BLaER1 (cell line): ENCODE data around the gene MYOM3.

Experiments used
- H3K27ac ChIP-seq: shearing (Covaris generic); formaldehyde crosslinking; 2 replicates; pipeline ENCODE4 v1.8.1; 2022
- H3K27me3 ChIP-seq: shearing (Covaris generic); formaldehyde crosslinking; 2 replicates; pipeline ENCODE4 v1.8.1; 2022
- H3K36me3 ChIP-seq: shearing (Covaris generic); formaldehyde crosslinking; 2 replicates; pipeline ENCODE4 v1.8.1; 2022
- H3K4me1 ChIP-seq: shearing (Covaris generic); formaldehyde crosslinking; 2 replicates; pipeline ENCODE4 v1.8.1; 2022
- H3K4me2 ChIP-seq: shearing (Covaris generic); formaldehyde crosslinking; 2 replicates; pipeline ENCODE4 v1.8.1; 2022
- H3K4me3 ChIP-seq: shearing (Covaris generic); formaldehyde crosslinking; 2 replicates; pipeline ENCODE4 v1.8.1; 2022
- H3K9ac ChIP-seq: shearing (Covaris generic); formaldehyde crosslinking; 2 replicates; pipeline ENCODE4 v1.8.1; 2022
- H3K9me3 ChIP-seq: shearing (Covaris generic); formaldehyde crosslinking; 2 replicates; pipeline ENCODE4 v1.8.1; 2022
- H4K20me1 ChIP-seq: shearing (Covaris generic); formaldehyde crosslinking; 2 replicates; pipeline ENCODE4 v1.8.1; 2022
- Cebpa-rat ChIP-seq: shearing (Covaris generic); IDR thresholded peaks from 2 replicates; pipeline ENCODE4 v1.8.1; 2022

The MYOM3 gene

DNA sequence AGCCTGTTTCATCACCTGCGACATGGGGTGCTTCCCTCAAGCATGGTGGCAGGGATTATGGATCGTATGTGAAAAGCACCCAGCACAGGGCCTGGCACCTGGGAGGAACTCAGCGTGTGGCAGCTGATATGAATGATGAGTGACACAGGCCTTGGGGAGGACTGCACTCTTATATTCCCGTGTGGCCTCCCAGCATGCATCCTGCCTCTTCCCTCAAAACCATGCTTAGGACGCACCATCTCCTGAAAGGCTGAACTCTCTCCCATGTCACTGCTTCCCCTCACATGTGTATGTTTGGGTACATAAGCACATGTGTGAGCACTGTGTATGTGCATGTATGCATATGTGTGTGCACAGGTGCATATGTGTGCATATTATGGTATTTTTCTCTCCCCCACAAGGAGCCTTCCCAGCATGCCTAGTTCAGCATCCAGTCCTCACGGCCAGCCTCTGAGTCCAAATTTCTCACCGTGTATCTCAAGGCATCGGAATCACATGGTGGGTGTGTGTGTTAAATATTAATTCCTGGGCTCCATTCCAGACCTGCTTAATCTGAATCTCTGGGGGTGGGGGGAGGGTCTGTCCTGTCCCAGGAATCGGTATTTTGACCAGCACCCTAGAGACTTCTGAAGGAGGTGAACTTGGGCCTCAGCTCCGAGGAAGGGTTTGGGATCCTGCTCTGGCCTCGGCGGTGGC, 12.8 kb downstream of the MYOM3 start:
- Histone ChIP-seq H3K4me3 (no peak overlapping the region), H3K36me3 (no peaks in the 10 kb centered on the region)

DNA sequence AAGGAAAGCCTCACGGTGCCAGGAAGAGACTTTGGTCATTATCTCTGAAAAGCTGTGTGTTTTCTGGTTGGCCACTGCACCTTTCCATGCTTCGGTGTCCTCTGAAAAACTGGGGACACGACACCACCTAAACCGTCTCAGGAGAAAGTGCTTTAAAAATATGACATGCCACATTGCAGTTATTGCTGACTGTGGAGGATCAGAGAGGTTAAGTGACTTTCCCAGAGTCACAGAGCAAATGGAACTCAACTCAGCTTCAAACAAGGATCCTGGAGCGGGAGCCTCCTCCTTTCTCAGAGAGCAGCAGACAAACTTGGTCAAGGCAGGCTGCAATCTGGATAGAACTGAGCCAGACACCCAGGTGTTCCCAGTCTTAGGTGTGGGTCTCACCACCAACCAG, 13.8 kb downstream of the MYOM3 start:
- no peak for TF ChIP-seq Cebpa-rat
- Histone ChIP-seq H3K9me3 (no peaks in the 10 kb centered on the region), H3K4me1 (peaks cover 32% of the 10 kb centered on the region), H3K4me2 (no peak overlapping the region), H4K20me1 (no peaks in the 10 kb centered on the region), H3K27ac (no peak overlapping the region), H3K4me3 (no peak overlapping the region), H3K36me3 (no peaks in the 10 kb centered on the region), H3K9ac (no peak overlapping the region), H3K27me3 (no peaks in the 10 kb centered on the region)

More for the DNA sequence above, 12.8 kb downstream of the MYOM3 start:
- Histone ChIP-seq H3K27me3 (no peaks in the 10 kb centered on the region), H3K27ac (no peak overlapping the region), H3K9me3 (no peaks in the 10 kb centered on the region), H3K9ac (no peak overlapping the region), H3K4me1 (peaks cover 42% of the 10 kb centered on the region), H4K20me1 (no peaks in the 10 kb centered on the region), H3K4me2 (no peak overlapping the region)
- TF ChIP-seq Cebpa-rat: no peak

DNA sequence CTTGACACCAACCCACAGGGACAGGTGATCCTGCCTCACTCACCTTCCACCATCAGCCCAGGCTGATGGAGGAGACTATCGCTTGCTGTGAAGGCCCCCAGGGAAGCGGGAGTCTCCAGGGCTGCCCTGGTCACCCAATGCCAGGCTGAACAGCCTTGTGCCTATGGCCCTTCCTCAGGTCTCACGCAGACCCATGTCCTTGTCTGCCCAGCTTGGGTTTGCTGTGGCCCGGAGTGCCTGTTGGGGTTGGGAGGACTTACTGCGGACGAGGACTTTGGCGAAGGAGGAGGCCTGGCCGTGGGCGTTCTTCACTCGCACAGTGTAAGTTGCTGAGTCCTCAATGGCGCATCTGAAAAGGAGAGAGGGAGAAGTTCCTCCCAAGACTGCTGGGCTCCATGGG, 14.3 kb downstream of the MYOM3 start:
- Histone ChIP-seq H3K9me3 (no peaks in the 10 kb centered on the region), H3K4me1 (peaks cover 28% of the 10 kb centered on the region), H3K27ac (no peak overlapping the region), H3K4me2 (no peak overlapping the region), H3K36me3 (no peaks in the 10 kb centered on the region), H3K9ac (no peak overlapping the region), H3K27me3 (no peaks in the 10 kb centered on the region), H4K20me1 (no peaks in the 10 kb centered on the region), H3K4me3 (no peak overlapping the region)
- TF ChIP-seq Cebpa-rat: no peak

DNA sequence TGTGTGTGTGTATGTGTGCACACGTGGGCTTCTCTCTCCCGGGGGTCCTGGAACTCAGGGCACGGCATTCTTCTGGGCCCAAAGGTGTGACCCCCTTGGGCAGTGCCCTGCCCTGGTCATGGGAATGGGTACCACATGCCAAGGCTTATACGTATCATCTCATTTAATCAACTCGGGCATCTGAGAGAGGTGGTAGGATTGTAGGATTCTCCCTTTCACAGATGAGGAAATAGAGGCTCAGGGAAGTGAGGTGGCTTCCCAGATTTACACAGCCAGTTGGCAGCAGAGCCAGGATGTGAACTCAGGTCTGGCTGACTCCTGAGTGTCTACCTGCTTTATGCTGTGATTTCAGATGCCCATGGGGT, 15.2 kb downstream of the MYOM3 start:
- H3K36me3 ChIP-seq: no peaks in the 10 kb centered on the region
- no peak for TF ChIP-seq Cebpa-rat
- no peak overlapping the region for H3K9ac ChIP-seq
- no peak overlapping the region for H3K4me3 ChIP-seq
- H3K27ac ChIP-seq: no peak overlapping the region
- no peaks in the 10 kb centered on the region for H3K9me3 ChIP-seq
- no peaks in the 10 kb centered on the region for H4K20me1 ChIP-seq
- H3K27me3 ChIP-seq: no peaks in the 10 kb centered on the region
- H3K4me1 ChIP-seq: peaks cover 19% of the 10 kb centered on the region
- H3K4me2 ChIP-seq: no peak overlapping the region

DNA sequence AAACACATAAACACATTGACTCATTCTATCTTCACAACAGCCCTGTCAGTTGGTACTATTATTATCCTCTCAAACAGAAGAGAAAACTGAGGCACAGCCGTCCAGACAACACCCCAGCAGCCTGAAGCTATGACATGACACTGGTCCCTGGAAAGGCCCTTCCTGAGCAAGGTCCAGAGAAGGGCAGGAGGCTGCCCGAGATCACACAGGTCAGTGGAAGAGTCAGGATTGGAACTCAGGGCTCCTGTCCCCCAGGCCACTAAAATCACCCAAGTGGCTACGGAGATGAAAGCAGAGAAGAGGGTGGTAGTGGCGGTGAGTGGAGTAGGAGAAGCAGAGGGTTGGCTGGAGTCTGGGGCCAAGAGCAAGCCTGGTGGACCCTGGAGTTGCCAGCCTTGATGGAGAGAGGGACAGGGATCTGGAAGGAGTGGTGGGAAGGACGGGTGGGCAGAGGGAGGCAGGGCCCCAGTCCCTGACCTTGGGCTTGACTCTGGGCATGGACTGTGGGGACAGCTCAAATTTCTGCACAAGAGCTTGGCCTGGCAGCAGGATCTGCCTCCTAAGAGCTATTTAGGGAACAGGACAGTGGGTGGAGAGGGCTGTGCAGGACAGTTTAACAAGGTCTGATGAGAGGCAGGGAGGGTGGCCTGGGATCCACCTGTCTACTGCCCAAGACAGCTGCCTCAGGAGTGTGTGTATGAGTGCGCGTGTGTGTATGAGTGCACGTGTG, 15.8 kb downstream of the MYOM3 start:
- Histone ChIP-seq H3K4me3 (no peak overlapping the region), H3K27me3 (no peaks in the 10 kb centered on the region), H3K4me2 (no peak overlapping the region), H4K20me1 (no peaks in the 10 kb centered on the region), H3K9ac (no peak overlapping the region), H3K4me1 (peaks cover 13% of the 10 kb centered on the region), H3K9me3 (no peaks in the 10 kb centered on the region), H3K27ac (no peak overlapping the region), H3K36me3 (no peaks in the 10 kb centered on the region)
- no peak for TF ChIP-seq Cebpa-rat

DNA sequence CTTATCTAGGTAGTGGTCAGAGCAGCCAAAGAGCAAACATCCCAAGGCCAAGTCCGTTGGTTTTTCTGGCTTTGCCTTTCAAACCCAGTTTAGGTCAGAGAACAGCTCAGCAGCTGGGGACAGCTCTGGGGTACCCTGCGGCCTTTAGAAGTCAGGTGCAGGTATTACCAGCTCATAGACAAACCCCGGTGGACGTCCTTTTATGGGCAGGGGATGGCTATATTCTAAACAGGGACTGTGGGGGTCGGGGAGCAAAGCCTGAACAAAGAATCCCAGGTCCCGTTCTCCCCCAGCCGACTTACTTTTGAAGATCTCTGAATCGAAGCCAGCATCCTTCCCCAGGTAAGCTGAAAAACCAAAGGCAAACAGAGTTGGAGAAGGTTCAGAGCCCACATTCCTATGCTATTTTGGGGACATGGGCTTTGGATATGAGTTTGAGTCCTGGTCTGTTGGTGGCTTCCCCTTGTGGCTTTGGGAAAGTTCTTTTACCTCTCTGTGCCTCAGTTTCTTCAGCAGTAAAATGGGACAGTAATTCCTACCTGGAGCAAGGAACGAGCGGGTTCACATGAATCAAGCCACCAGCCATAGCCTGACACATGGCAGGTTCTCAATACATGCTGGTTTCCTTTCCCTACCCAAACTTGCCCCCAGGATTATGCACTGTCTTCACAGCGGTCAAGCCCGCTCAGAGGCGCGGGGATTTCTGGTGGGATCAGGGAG, 16.6 kb downstream of the MYOM3 start:
- no peak for TF ChIP-seq Cebpa-rat

DNA sequence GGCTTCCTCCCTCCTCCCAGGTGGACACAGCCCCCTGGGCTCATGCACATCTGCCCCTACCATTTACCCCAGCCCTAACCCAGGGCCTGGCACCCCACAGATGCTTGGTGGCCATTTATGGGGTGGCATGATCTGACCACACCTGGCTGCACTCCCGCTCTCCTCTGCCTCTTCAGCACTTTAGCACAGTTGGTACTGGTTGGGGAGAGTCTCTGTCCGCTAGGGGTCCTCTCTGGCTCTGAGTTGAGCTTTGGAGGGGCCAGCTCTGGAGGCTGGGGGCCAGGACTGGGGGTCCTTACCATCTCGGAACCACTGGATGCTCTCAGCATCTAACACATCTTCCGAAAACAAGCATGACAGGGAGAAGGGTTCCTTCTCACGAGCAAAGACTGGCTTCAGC, 17.4 kb downstream of the MYOM3 start:
- no peaks in the 10 kb centered on the region for H3K27me3 ChIP-seq
- H3K4me3 ChIP-seq: no peak overlapping the region
- H3K4me1 ChIP-seq: peaks cover 10% of the 10 kb centered on the region
- no peak for TF ChIP-seq Cebpa-rat
- H4K20me1 ChIP-seq: no peaks in the 10 kb centered on the region
- H3K9ac ChIP-seq: no peak overlapping the region
- no peaks in the 10 kb centered on the region for H3K36me3 ChIP-seq
- no peaks in the 10 kb centered on the region for H3K9me3 ChIP-seq
- H3K4me2 ChIP-seq: no peak overlapping the region
- H3K27ac ChIP-seq: no peak overlapping the region

More for the DNA sequence above, 16.6 kb downstream of the MYOM3 start:
- Histone ChIP-seq H3K4me2 (no peak overlapping the region), H3K27me3 (no peaks in the 10 kb centered on the region), H3K27ac (no peak overlapping the region), H3K4me1 (0 out of 2 replicates have a peak, but pooled peaks cover 7% of the 10 kb centered on the region), H3K36me3 (no peaks in the 10 kb centered on the region), H3K4me3 (no peak overlapping the region), H3K9ac (no peak overlapping the region), H4K20me1 (no peaks in the 10 kb centered on the region), H3K9me3 (no peaks in the 10 kb centered on the region)

DNA sequence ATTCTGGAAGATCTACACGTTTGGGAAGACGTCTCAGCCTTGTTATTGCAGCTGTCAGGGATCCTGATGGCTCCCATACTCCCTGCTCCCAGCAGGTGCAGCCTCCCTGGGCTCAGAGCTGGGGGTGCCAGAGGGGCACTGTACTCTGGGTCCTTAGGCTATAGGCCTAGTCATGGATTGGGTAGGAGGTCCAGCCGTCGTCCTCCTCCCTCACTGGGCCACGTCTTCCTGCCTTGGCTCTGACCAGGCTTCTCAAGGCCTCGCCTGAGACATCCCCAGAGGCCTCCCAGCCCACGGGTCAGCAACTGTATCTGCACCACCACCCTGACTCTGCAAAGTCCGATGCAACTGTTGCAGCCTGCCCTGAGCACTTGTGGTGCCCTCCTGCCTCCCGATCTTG, 18.2 kb downstream of the MYOM3 start:
- H3K9me3 ChIP-seq: no peaks in the 10 kb centered on the region
- TF ChIP-seq Cebpa-rat: no peak
- H3K4me2 ChIP-seq: no peak overlapping the region
- H3K27ac ChIP-seq: no peak overlapping the region
- peaks cover 14% of the 10 kb centered on the region for H3K4me1 ChIP-seq
- H3K4me3 ChIP-seq: no peak overlapping the region
- no peaks in the 10 kb centered on the region for H4K20me1 ChIP-seq
- H3K36me3 ChIP-seq: no peaks in the 10 kb centered on the region
- no peaks in the 10 kb centered on the region for H3K27me3 ChIP-seq
- H3K9ac ChIP-seq: no peak overlapping the region

DNA sequence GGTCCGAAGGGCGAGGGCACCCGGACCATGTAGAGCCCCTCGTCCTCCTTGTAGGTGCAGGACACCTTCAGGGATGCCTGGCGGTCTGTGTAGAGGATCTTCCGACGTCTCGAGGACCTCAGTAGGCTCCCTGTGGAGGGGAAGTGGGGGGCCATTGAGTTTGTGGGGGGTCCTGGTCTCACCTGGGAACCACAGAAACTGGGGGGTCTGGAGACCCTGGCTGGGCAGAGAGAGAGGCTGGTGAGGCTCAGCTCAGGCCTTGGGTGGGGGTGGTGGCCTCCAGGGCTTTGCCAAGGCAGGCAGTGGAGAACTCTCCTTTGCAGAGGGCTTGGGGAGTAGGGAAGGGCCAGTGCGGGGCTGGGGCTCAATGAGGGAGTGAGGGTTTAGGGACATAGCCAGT, 19.0 kb downstream of the MYOM3 start:
- Histone ChIP-seq H3K4me2 (no peak overlapping the region), H3K36me3 (no peaks in the 10 kb centered on the region), H4K20me1 (no peaks in the 10 kb centered on the region), H3K4me1 (peaks cover 11% of the 10 kb centered on the region), H3K4me3 (no peak overlapping the region), H3K9me3 (no peaks in the 10 kb centered on the region), H3K27me3 (no peaks in the 10 kb centered on the region), H3K27ac (no peak overlapping the region), H3K9ac (no peak overlapping the region)
- TF ChIP-seq Cebpa-rat: no peak

DNA sequence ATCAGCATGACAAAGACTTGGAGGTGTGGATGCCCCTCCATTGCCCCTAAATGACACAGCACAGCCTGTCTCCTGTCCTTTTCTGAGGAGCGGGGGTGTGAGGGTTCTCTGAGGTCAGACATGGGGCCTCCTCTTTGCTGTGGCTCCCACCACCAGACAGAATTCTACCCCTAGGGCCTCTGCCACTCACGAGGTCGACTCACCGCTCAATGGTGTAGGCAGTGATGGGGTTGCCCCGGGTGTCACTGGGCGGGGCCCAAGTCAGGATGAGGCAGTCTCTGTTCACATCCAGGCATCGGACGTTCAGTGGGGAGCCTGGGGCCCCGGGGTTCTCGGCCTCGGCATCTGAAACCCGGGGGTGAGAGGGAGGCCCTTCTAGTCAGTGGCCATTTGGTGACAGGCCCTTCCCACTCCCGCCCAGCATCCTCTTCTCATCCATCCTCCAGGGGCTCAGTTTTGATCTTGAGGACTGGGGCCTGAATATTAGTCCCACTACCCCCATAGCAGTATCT, 19.9 kb downstream of the MYOM3 start:
- Histone ChIP-seq H3K27me3 (no peaks in the 10 kb centered on the region), H3K4me2 (no peak overlapping the region), H3K4me1 (peaks cover 11% of the 10 kb centered on the region), H3K4me3 (no peak overlapping the region), H4K20me1 (no peaks in the 10 kb centered on the region), H3K9me3 (no peaks in the 10 kb centered on the region), H3K27ac (no peak overlapping the region), H3K36me3 (no peaks in the 10 kb centered on the region), H3K9ac (no peak overlapping the region)
- TF ChIP-seq Cebpa-rat: no peak
